ENCODE results near the gene SLC35F6. TPM values are rescaled to one million over a fixed set of nuclear protein-coding genes. Genes with fewer than 3 reads are reported as not detected.
A peak's percentile ranks its signal among the peaks of the same experiment; 100 is the strongest.

SLC35F6 gene
- total RNA-seq, 1 experiment from 2014 or later, result 67.3 TPM

DNA sequence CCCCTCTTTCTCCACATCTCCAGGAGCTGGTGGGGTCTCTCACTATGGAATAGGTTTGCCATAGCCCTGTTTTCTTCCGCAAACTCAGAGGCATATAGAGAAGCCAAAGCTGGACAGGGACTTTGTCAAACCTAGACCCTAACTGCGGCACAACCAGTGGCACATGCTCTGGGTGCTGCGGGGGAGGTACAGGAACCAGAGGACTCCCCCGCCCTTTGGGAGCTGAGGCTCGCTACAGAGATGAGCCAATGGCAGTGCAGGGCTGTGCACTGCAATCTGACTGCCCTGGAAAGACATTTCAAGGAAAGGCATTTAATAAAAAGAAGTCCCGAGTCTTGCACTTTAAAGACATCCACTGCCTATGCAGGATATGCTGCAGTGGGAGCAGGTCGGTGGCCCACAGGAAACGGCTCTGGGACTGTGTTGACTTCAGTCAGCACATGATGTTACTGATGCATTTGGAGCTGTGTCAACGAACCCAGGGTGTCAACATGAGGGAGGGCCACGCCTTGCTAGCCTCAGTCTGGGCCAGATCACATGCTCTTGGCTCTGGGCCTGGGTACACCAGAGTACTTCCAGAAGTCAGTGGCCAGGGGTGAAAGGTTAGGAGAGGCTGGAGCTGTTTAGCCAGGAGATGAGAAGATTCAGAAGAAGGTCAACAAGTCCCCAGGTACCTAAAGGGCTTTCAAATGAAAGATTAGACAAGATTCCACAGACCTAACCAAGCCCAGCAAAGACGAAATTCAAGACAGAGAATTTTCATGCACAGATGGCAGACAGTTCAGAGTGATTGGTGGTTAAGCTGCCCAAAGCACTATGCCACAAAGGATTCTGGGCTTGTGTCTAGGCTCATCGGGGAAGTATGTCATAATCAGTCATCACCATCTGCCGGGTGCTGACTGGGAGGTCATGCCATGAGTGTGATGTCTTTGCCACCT is 8.2 kb downstream of the SLC35F6 start:
- ATAC-seq, result peak; percentile 40
- POLR2A ChIA-PET, result no interaction called here

More for the DNA sequence above, 8.2 kb downstream of the SLC35F6 start:
- intact Hi-C loops (cut with micrococcal nuclease; ENCODE audit: unreplicated experiment) (no loop called here), in situ Hi-C loops (cut with HindIII; ENCODE audit: low pct_unique_long_range_greater_than_20kb, low sequenced_read_pairs) (no loop called here)
- Histone ChIP-seq H3K4me1 (ENCODE audit: control insufficient read depth, insufficient read depth, low read length) (peaks cover 47% of the 10 kb centered on the region), H3K27me3 (ENCODE audit: control insufficient read depth, insufficient read depth, low read length) (no peaks in the 10 kb centered on the region), H3K27ac (ENCODE audit: low read length) (peak overlapping the region; percentile 86), H3K4me3 (ENCODE audit: low read depth in 2 of 2, low read length in 2 of 2) (no peak overlapping the region), H3K36me3 (ENCODE audit: control insufficient read depth, insufficient read depth, low read length) (no peaks in the 10 kb centered on the region; the same call in 1 of the 2 replicates), H3K9me3 (ENCODE audit: control insufficient read depth, insufficient read depth, low read depth, low read length) (no peaks in the 10 kb centered on the region)
- TF ChIP-seq CTCF (IDR thresholded peaks at IDR 0.05), result no peak
- TF ChIP-seq REST (IDR thresholded peaks at IDR 0.05; ENCODE audit: insufficient read depth in 1 of 2, low read depth in 2 of 2, low read length in 1 of 2), result no peak
- no peak for TF ChIP-seq POLR2AphosphoS5 (IDR thresholded peaks at IDR 0.05; ENCODE audit: low read depth, low read length)
- TF ChIP-seq SIN3A (IDR thresholded peaks at IDR 0.05; ENCODE audit: borderline replicate concordance, insufficient read depth, low read depth, low read length), result no peak
- no peak for TF ChIP-seq TCF7L2 (IDR thresholded peaks at IDR 0.05; ENCODE audit: low read depth, low read length)
- no TSS peak for BruUV-seq (replicated peaks)
- peak; percentile 96 for DNase-seq (ENCODE audit: low read depth, low spot score)
- CTCF ChIA-PET, result no interaction called here
